Gastrocnemius medialis (tissue), 4 donors: ENCODE measurements around the gene ARSG.

ENCODE experiments used
- POLR2A ChIP-seq, 2 donors: fragments of 450-650 bp; IDR thresholded peaks; one replicate each; pipeline ENCODE4 v1.6.1; 2017; ENCODE audit warnings: antibody characterized with exemption in 2 of 2, mild to moderate bottlenecking in 2 of 2, moderate library complexity in 2 of 2
- TF ChIP-seq, protein P1 (sequence below), 5 experiments: fragments of 450-650 bp in 3 of 5; fragments of 200-600 bp in 2 of 5; sonication (generic) in 2 of 5; IDR thresholded peaks in 4 of 5; conservative IDR thresholded peaks in 1 of 5; 1 replicate in 4 of 5; 2 replicates in 1 of 5; pipeline ENCODE4 v1.5.1; 2016 to 2019; ENCODE audit warnings: antibody characterized with exemption in 5 of 5, mild to moderate bottlenecking in 3 of 5, moderate library complexity in 3 of 5

DNA sequence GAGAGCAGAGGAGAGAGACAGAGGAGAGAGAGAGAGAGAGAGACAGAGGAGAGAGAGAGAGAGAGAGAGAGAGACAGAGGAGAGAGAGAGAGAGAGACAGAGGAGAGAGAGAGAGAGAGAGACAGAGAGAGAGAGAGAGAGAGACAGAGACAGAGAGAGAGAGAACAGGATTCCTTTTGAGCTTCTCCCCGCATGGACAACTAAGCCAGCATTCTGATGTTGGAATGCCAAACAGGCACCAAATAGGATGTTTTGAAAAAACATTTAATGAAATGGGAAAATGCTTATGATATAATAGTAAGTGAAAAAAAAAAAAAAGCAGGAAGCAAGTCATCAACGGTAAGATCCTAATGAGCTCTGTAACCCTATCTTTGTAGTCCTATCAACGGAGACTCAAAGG lies 60.7 kb downstream of the ARSG start:
- TF ChIP-seq, protein P1, sequence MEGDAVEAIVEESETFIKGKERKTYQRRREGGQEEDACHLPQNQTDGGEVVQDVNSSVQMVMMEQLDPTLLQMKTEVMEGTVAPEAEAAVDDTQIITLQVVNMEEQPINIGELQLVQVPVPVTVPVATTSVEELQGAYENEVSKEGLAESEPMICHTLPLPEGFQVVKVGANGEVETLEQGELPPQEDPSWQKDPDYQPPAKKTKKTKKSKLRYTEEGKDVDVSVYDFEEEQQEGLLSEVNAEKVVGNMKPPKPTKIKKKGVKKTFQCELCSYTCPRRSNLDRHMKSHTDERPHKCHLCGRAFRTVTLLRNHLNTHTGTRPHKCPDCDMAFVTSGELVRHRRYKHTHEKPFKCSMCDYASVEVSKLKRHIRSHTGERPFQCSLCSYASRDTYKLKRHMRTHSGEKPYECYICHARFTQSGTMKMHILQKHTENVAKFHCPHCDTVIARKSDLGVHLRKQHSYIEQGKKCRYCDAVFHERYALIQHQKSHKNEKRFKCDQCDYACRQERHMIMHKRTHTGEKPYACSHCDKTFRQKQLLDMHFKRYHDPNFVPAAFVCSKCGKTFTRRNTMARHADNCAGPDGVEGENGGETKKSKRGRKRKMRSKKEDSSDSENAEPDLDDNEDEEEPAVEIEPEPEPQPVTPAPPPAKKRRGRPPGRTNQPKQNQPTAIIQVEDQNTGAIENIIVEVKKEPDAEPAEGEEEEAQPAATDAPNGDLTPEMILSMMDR (IDR thresholded peaks at IDR 0.05 in 4 of 5, conservative IDR thresholded peaks at IDR 0.05 in 1 of 5), result no peak
- no peak for TF ChIP-seq POLR2A (IDR thresholded peaks at IDR 0.05)
